HG02840 (cell line): Measurements from ENCODE around the gene PHEX.

Experiments
- ATAC-seq: cut with Tn5 transposase; IDR thresholded peaks from one replicate; pipeline ENCODE4 v1.9.1; 2021; ENCODE audit warnings: mild to moderate bottlenecking, moderate library complexity, moderate number of reproducible peaks; ENCODE audit not compliant: unreplicated experiment, low FRiP score

Gene PHEX

DNA sequence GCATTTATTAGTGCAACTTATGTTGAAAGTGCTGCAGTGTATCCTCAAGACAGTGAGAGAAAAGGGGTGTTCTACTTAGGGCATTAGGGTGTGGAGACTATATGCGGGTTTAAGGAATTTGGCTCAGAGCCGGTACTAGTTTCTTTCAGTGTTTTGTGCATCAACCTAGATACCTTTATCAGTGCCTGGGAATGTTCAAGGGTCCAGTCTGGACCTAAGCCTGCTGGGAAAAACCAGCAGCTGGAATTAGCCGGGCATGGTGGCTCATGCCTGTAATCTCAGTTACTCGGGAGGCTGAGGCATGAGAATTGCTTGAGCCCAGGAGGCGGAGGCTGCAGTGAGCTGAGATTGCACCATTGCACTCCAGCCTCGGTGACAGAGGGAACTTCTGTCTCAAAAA lies 7.4 kb downstream of the PHEX start:
- ATAC-seq, result no peak

GRCh38 chrX:22040184-22040583 lies 8.1 kb downstream of the PHEX start:
- ATAC-seq, result no peak

DNA sequence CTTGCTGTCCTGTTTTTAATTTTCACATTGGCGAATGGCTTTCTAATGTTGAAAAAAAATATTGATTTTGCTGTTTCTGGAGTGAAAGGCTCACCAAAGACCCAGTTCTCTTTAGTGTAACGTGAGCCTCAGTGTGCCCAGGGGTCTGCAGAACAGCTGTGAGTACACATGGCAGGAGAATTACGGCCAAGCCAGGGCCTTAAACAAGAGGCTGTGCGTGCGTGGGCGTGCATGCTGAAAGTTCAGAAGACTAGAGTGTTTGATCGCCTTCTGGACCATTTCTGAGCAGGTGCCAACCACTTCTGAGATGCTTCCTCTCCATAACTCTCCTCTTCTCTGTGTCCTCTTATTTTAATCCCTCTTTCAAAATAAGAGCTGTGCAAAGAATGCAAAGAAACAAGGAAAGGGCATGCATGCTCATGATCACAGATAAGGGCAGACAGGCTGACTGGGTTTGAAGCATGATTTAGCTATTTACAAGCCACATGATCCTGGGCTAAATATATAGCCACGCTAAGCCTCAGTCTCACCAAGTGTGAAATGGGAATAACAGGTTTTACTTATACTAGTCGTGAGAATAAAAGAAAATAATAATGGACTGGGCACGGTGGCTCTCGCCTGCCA lies 9.9 kb downstream of the PHEX start:
- ATAC-seq, result no peak

DNA sequence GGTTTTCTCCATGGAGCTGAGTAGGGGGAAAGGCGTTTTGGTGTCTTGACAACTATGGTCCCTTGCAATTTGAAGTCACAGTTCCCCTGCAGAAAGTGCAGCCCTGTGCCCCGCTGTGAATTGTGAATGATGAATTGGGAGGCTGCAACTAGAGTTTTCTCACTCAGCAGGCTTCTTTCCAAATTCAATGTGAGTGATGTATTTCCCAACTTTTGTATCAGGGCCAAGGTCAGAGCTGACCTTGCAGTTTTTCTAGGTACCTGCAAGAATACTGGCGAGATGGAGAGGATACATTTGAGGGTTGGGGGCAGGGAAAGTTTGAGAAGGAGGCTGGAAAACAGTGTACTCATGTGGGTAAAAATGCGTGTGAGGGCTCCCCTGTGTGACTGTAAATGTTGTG lies 11.7 kb downstream of the PHEX start:
- ATAC-seq, result no peak

GRCh38 chrX:22047468-22047867 lies 15.3 kb downstream of the PHEX start:
- no peak for ATAC-seq

- no peak for ATAC-seq
Observed at GRCh38 chrX:22053481-22053880, 21.4 kb downstream of the PHEX start.

DNA sequence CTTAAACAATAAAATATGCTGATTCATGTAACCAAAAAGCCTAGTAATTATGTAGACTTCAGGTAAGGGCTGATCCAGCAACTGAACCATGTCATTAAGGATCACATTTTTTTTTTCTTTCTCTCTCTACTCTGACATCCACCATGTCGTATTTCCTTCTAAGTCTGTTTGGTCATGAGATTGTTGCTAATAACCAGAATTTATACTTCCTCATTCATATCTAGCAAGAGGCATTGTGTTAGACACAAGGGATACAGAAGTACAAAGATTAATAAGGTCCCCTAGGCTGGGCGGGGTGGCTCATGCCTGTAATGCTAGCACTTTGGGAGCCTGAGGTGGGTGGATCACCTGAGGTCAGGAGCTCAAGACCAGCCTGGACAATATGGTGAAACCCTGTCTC lies 24.1 kb downstream of the PHEX start:
- ATAC-seq, result no peak

DNA sequence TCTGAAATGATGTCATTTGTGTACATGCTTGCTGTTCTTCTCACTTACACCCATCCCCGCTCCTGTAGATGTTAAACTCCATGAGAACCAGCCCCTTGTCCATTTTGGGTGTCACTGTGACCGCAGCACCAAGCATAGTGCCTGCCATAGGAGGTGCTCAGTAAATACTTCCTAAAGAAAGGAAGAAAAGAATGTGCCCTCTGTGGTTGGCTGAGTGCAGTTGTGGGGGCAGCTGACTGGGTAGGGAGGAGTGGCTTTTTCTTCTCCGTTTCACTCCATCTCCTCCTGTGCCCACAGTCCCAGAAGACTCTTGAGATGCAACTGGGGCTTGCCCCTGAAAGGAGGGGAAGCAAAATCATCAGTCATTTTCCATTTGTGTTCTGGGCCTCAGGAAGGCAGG lies 25.5 kb downstream of the PHEX start:
- ATAC-seq, result no peak

DNA sequence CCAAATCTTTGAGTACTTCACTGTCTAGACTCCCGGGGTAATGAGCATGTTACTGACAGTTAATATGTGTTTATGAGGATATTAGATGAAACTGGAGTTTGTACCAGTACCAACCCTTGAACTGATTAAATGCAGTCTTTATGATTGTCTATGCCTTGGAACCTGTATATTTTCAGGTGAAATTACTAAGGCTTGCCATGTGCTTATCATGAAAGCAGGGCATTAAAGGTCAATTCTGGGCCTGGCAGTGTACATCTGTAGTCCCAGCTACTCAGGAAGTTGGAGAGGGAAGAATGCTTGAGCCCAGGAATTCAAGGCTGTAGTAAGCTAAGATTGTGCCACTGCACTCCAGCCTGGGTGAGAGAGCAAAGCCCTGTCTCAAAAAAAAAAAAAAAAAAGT lies 27.6 kb downstream of the PHEX start:
- ATAC-seq, result no peak

GRCh38 chrX:22060415-22061280 lies 28.5 kb downstream of the PHEX start:
- no peak for ATAC-seq

DNA sequence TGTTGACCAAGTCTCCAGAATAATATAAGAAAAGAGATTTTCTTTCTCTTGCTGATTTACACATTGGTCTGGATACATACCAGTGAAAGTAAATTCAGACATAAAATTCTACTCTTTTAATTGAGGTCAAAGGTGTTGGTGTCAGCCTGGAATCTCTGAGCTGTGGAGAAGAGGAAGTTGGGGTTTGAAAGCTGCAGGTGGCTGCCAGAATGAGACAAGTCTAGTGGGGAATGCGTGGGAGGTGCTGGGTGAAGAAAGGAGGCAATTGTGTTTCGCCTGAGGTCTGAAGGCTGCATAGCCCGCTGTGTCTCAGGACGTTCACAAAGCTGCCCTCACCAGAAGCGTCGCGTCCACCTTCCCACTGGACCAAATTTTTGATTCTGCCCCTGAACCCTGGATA lies 31.2 kb downstream of the PHEX start:
- ATAC-seq, result peak; percentile 80

GRCh38 chrX:22069586-22069985 lies 37.5 kb downstream of the PHEX start:
- no peak for ATAC-seq

DNA sequence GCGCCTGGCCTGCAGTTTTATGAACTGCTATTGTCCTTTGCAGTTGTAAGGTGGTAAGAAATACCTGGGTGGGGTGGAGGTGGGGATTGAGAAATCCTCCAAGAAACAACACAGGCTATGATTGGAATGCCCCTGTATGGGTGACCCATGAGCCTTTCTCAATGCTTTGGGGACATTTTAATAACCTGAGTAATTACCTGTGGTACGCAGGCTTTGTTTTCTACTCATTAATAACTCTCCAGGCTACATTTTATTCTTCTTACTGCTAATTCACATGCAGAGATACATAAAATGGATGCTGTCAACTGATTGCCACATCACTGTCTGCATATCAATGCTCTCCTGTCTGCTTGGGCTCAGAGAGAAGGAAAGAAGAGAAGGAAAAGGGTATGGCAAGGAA lies 41.8 kb downstream of the PHEX start:
- no peak for ATAC-seq

DNA sequence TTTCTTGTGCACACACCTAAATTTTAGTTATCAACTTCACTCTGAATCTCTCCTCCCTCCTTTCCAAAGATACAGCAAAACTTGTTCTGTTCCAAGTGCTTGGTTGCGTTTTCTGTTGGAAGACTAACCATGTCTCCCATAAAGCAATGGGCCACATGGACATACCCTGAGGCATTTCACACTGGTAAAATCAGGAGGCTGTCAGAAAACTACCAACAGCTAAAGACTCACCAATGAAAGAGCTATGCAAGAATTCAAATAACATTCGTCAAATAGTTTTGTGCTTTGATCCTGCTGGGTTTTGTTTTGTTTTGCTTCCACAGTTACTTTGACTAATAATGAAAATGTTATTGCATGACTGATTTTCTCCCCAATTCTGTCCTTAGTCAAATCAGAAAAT lies 46.0 kb downstream of the PHEX start:
- no peak for ATAC-seq

GRCh38 chrX:22081475-22082092 lies 49.5 kb downstream of the PHEX start:
- ATAC-seq, result no peak

DNA sequence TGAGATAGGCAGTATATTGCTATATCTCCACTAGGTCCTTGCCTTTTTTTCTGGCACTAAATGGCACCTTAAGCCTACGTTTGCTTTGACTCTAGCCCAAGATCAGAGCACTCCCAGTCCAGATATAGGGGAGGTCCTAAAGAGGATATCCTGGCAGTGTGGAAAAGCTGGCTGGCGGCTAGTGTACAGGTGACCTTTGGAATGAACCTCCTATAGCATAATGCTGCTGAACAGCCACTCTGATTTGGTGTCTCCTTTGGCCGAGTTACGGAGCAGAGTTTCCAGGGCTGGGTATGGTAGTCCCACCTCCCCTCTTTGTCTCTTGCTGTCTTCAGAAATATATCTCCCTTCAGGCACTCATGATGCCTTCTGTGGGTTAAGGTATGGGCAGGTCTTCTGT lies 53.9 kb downstream of the PHEX start:
- ATAC-seq, result no peak

DNA sequence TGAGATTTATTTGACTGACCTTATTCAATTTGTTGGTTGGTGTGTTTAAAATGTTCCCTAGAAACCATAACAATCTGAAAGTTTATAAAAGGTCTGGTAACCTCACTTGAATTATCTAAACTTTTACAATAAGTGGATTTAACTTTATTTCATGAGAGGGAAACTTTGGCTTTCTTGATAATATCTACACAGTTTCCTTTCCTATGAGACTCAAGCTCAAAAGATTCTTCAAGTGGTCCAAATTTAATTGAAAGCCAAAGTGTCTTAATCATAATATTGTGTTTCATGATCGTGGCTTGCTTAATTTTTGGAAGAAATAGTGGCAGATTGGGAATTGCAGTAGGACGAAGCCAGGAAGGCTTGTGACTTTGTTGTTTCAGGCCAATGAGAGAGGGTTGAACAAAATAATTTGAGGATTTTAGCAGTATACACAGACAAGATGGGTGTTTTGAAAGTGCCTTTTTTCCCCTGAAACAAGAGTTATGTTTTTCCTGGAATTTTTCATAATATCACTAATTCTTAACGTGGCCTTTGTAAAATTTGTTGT lies 55.0 kb downstream of the PHEX start:
- ATAC-seq, result no peak

DNA sequence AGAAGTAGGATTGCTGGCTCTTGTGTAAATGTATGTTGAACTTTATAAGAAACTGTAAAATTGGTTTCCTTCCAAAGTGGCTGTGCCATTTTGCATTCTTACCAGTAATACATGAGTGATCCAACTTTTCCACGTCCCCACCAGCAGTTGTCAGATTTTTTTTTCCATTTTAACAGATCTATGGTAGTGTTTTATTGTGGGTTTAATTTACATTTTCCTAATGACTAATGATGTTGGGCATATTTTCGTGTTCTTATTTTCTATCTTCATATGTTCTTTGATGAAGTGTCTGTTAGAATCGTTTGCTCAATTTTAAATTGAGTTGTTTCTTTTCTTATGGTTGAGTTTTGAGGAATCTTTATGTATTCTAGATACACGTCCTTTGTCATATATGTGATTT lies 56.2 kb downstream of the PHEX start:
- no peak for ATAC-seq

GRCh38 chrX:22090181-22090580 lies 58.1 kb downstream of the PHEX start:
- ATAC-seq, result no peak

DNA sequence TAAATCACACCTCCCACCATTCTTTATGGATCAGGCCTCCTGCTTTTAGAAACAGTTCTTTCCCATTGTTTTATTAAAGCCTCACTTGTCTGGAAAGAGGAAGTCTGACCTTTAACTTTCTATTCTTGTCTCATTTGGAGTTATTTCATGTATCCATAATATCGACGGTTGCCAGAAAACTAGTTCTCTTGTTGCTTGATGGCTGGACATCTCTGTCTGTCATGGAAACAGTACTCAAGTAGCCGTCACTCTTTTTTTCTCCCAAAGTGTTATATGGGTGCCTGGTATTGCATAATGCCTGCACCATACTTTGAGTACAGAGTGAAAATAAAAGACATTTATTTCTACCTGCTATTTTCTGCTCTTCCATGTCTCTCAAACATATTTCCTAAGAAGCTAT lies 61.4 kb downstream of the PHEX start:
- no peak for ATAC-seq

DNA sequence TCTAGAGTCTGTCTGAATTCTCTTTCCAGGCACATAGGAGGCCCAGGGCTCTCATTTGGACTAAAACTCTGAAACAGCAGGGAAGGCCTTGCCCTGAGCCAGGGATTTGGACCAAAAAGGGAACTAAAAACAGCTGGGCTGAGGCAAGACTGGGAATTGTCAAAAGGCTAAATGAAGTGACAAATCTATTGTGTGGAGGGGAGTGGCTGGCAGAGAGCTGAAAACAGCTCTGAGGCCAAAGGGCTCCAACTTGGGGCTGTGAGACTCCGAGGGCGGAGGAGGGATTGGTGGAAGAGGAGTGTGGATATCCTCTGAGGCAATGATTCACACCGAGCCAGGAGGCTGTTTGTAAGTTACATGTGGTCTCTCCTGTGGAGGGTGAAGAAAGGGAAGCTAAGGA lies 63.2 kb downstream of the PHEX start:
- no peak for ATAC-seq
